HL-60 (cell line): Measurements from ENCODE around the gene ACOXL.

Experiments
- CTCF ChIP-seq: IDR thresholded peaks from one replicate; pipeline ENCODE4 v1.5.1; 2011; ENCODE audit warnings: low read length, control low read depth, inconsistent platforms; ENCODE audit not compliant: insufficient read depth
- POLR2AphosphoS5 ChIP-seq: IDR thresholded peaks from 2 replicates; pipeline ENCODE4 v1.6.1; 2012; ENCODE audit warnings: low read depth

GRCh38 chr2:110759411-110759810, 27.0 kb downstream of the ACOXL start:
- TF ChIP-seq CTCF (no peak), POLR2AphosphoS5 (no peak)
